Activated CD8-positive, alpha-beta memory T cell treated with anti-CD3 and anti-CD28 coated beads, Interleukin-2, amount 10 ng/mL, durations not matched to agents 7 days and 5 days (primary cell): Measurements from ENCODE around the gene SECTM1. TPM values are rescaled to one million over a fixed set of nuclear protein-coding genes. Genes with fewer than 3 reads are reported as not detected.
"Not testable (repeated sequence)": the region's sequence is repeated elsewhere in the genome, so short reads cannot be mapped to it uniquely, and the experiment has no call there.

Experiments used
- ATAC-seq: fragments of 150-1000 bp; cut with Tn5 transposase; one replicate; pipeline ENCODE4 v1.10.0; 2021; ENCODE audit warnings: moderate library complexity
- CTCF ChIA-PET: fragments of 350-600 bp; sonication (Branson Sonifier 250); formaldehyde crosslinking; loops from one replicate; lab custom pipeline; 2021; ENCODE audit warnings: antibody characterized with exemption; lab: Charles Lee
- DNase-seq: peaks from one replicate; pipeline ENCODE4 v3.0.0-alpha.2; 2020
- H3K27ac Mint-ChIP-seq: one replicate; pipeline ENCODE4 v1.8.0; 2021; ENCODE audit warnings: mild to moderate bottlenecking, mixed read lengths
- H3K27me3 Mint-ChIP-seq: one replicate; pipeline ENCODE4 v1.8.0; 2021; ENCODE audit warnings: mixed read lengths
- H3K36me3 Mint-ChIP-seq: one replicate; pipeline ENCODE4 v1.8.0; 2021; ENCODE audit warnings: mild to moderate bottlenecking, mixed read lengths
- H3K4me1 Mint-ChIP-seq: one replicate; pipeline ENCODE4 v1.8.0; 2021; ENCODE audit warnings: mixed read lengths
- H3K4me3 Mint-ChIP-seq: one replicate; pipeline ENCODE4 v1.8.0; 2021; ENCODE audit warnings: mild to moderate bottlenecking, moderate library complexity, mixed read lengths
- H3K9me3 Mint-ChIP-seq: one replicate; pipeline ENCODE4 v1.8.0; 2022; ENCODE audit warnings: low read depth, mixed read lengths
- total RNA-seq, 2 experiments: library from RNA; stranded (reverse); gene quantifications; one replicate each; pipeline ENCODE4 v1.2.3, GENCODE V29; 2021

Gene SECTM1
- total RNA-seq, 2 experiments from 2014 or later, result 0.68 to 2.7 TPM

DNA sequence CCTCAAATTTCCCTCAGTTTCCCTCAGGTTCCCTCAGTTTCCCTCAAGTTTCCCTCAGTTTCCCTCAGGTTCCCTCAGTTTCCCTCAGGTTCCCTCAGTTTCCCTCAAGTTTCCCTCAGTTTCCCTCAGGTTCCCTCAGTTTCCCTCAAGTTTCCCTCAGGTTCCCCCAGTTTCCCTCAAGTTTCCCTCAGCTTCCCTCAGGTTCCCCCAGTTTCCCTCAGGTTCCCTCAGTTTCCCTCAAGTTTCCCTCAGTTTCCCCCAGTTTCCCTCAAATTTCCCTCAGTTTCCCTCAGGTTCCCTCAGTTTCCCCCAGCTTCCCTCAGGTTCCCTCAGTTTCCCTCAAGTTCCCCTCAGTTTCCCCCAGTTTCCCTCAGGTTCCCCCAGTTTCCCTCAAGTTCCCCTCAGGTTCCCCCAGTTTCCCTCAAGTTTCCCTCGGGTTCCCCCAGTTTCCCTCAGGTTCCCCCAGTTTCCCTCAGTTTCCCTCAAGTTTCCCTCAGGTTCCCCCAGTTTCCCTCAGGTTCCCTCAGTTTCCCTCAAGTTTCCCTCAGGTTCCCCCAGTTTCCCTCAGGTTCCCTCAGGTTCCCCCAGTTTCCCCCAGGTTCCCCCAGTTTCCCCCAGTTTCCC, 26.0 kb upstream of the SECTM1 start:
- H3K4me3 Mint-ChIP-seq, ATAC-seq, H3K4me1 Mint-ChIP-seq, DNase-seq, H3K9me3 Mint-ChIP-seq, H3K36me3 Mint-ChIP-seq, H3K27ac Mint-ChIP-seq: not testable (repeated sequence)
- CTCF ChIA-PET, result interaction anchor here (1.8 kb wide), 1 partner anchor 59 kb away, joined by 3 read pairs; no protein-coding TSS in a partner anchor
- peaks cover 14% of the 10 kb centered on the region for H3K27me3 Mint-ChIP-seq

DNA sequence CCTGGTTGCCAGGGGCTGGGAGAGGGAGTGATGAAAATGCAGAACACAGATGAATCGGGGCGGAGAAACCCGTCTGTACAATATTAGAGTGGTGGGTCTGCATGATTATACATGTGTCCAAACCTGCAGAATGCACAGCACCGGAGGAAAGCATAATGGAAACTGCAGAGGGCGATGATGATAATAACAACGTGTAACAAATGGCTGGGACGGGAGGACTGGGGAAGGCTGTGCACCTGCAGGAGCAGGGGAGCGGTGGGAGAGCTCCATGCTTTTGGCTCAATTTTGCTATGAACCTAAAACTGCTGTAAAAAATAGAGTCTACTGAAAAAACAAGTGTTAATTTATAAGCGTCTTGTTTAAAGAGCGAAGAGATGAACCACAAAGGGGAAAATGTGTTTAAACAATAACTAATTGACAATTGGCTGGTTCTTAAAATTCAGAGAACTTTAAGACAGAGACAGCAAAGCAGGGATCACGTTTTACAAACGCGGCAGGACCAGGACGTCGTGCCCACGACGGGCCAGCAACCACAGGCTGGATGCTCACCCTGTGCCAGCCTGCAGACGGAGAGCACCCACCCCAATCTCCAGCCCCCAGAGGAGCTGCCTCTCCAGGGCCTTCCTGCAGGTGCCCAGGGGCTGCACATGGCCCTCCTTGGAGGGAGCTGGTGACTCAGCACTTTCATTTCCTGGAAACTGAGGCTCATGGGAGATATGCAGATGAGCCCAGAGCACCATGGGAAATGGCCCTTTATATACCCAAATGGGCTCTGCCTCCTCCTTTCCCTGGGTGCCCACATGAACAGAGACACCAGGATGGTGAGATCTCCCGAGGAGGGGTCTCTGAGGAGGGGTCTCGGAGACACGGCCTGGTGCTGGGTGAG, 25.1 kb upstream of the SECTM1 start, which contains the start of gene TEX19:
Gene TEX19 (plus strand): TSS at position 783 of the 886 bp plus-strand sequence. CDS start 2,904 bp downstream, outside the sequence.
- Mint-ChIP-seq H3K4me1 (peaks cover 7% of the 10 kb centered on the region), H3K27me3 (peaks cover 14% of the 10 kb centered on the region), H3K36me3 (no peaks in the 10 kb centered on the region), H3K27ac (no peak within 1 kb of the TSS), H3K4me3 (no peak within 1 kb of the TSS), H3K9me3 (no peaks in the 10 kb centered on the region)
- DNase-seq (peak; percentile 50), ATAC-seq (peak; percentile 58)
- CTCF ChIA-PET, result interaction anchor here (0.7 to 1.8 kb wide), 6 partner anchors 21 to 66 kb away, joined by 3 read pairs; no protein-coding TSS in a partner anchor

DNA sequence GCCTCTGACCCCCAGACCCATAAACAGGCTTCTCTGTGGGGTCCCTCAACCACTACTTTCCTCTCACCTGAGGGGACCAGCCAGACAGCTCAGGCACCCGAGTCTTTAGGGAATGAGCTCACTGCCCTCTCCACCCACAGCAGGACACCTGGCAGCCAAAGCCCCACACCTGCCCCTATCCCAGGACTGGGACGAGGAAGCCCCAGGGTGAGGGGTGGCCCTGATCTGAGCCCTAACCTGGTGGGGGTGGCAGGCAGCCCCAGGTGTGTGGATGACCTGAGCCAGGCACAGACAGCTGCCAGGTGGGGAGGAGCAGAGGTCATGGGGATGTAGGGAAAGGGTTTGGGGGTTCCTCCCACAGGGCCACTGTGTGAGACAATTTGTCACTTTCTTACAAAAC, 23.8 kb upstream of the SECTM1 start:
- DNase-seq (no peak), ATAC-seq (no peak)
- H3K36me3 Mint-ChIP-seq, result no peaks in the 10 kb centered on the region
- peaks cover 7% of the 10 kb centered on the region for H3K4me1 Mint-ChIP-seq
- CTCF ChIA-PET, result interaction anchor here (0.7 to 1.5 kb wide), 5 partner anchors 24 to 528 kb away, joined by 3 to 4 read pairs (median 3); no protein-coding TSS in a partner anchor
- H3K27me3 Mint-ChIP-seq, result peaks cover 12% of the 10 kb centered on the region
- no peak overlapping the region for H3K4me3 Mint-ChIP-seq
- H3K9me3 Mint-ChIP-seq, result no peaks in the 10 kb centered on the region
- no peak overlapping the region for H3K27ac Mint-ChIP-seq

DNA sequence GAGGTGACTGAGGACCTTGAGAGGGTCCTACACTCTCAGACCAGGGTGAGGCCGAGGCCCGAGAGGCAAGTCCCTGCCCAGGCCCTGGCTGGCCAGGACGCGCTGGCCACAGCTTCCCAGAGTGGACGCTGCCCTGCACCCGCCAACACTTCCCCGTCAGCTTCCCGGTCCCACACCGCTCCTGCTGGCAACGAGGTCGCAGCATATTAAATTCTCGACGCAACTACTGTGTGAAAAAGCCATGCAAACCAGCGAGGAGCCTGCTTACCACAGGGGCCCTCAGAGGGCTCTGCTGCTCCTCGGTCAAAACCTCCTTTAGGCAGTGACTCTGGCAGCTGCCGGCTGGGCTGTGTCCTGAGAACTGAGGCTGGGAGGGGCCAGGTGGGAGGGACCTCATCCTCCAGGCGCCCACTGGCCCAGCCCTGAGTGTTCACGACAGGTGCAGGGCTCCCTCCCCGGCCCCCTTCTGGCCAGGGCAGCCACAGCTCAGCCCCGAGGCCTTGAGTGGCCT, 23.3 kb upstream of the SECTM1 start:
- Mint-ChIP-seq H3K4me3 (no peak overlapping the region), H3K4me1 (peaks cover 10% of the 10 kb centered on the region), H3K27ac (no peak overlapping the region), H3K36me3 (no peaks in the 10 kb centered on the region), H3K9me3 (no peaks in the 10 kb centered on the region), H3K27me3 (peaks cover 12% of the 10 kb centered on the region)
- DNase-seq (no peak), ATAC-seq (no peak)
- CTCF ChIA-PET, result no interaction called here

DNA sequence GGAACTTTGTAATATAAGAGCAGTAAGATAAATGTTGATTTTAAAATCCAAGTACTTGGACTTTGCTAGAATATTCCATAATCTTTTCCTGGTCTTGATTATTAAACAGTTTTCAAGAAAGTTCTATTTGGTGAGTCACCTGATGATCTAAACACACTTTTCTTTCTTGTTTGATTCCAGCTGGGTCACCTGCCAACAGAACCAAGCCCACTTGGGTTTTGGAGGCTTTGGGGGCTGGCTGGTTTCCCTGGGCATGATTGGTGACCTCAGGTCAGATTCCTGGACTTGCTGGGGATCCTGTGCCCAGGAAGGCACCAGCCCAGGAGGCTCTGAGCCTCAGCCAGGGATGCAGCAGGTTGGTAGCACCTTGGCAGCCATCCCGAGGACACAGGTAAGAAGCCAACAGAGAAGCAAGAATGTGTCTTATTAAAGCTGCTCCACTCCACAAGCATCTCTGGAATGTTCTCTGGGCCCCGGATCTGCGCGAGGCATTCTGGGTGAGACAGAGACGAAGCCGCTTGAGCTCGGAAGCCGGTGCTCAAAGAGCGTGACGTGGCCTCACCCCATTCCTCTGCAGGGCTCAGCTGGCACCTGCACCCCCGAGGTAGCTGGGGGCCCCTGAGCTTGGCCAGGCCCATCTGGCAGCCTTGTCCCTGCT, 22.3 kb upstream of the SECTM1 start:
- no peak for DNase-seq
- no peaks in the 10 kb centered on the region for H3K9me3 Mint-ChIP-seq
- no peak overlapping the region for H3K4me3 Mint-ChIP-seq
- CTCF ChIA-PET, result no interaction called here
- H3K36me3 Mint-ChIP-seq, result no peaks in the 10 kb centered on the region
- H3K4me1 Mint-ChIP-seq, result peaks cover 19% of the 10 kb centered on the region
- peaks cover 12% of the 10 kb centered on the region for H3K27me3 Mint-ChIP-seq
- H3K27ac Mint-ChIP-seq, result no peak overlapping the region
- ATAC-seq, result no peak

DNA sequence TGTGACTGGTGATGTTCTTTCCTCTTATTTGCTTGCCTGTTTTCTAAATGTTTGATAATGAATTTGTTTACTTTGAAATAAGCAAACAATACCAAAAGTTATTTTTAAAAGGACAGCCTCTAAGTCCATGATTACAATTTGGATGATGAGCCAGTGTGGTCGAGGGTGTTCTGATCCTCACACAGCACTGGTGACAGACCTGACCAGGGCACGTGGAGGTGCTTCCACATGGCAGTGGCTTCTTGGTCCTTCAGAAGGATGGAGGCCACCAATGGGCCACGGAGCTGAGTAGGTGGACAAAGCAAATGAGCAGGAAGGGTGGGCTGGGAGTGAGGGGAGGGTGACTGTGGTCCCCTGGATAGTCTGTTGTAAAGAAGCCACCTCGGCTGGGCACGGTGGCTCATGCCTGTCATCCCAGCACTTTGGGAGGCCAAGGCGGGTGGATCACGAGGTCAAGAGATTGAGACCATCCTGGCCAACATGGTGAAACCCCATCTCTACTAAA, 21.3 kb upstream of the SECTM1 start:
- CTCF ChIA-PET, result no interaction called here
- ATAC-seq (no peak), DNase-seq (no peak)
- H3K36me3 Mint-ChIP-seq, result no peaks in the 10 kb centered on the region
- H3K4me1 Mint-ChIP-seq, result peaks cover 19% of the 10 kb centered on the region
- no peak overlapping the region for H3K4me3 Mint-ChIP-seq
- no peaks in the 10 kb centered on the region for H3K9me3 Mint-ChIP-seq
- H3K27me3 Mint-ChIP-seq, result peaks cover 12% of the 10 kb centered on the region
- H3K27ac Mint-ChIP-seq, result no peak overlapping the region

DNA sequence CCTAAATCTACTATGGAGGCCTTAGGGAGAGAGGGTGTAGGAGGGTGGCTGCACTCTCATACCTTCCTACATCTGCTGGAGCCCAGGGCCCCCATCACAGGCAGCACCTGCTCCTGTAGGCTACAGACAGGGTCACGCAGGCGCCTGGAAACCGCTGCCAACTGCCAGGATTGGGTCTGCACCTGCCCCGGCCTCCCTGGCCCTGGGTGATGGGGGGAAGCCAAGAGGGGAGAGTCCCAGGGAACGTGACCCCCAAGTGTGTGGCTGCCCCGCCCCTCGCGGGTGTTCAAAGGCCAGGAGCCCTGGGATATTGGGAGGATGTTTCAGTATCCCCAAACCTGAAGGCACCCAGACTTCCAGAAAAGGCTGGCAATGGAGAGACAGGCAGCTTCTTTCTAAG, 19.9 kb upstream of the SECTM1 start:
- Mint-ChIP-seq H3K4me1 (peaks cover 16% of the 10 kb centered on the region), H3K36me3 (no peaks in the 10 kb centered on the region), H3K4me3 (no peak overlapping the region), H3K9me3 (no peaks in the 10 kb centered on the region), H3K27ac (no peak overlapping the region), H3K27me3 (peaks cover 17% of the 10 kb centered on the region)
- CTCF ChIA-PET, result interaction anchor here (0.7 to 1.3 kb wide), 6 partner anchors 9 to 717 kb away, joined by 3 to 4 read pairs (median 4); no protein-coding TSS in a partner anchor
- ATAC-seq (no peak), DNase-seq (no peak)

- DNase-seq (peak; percentile 88), ATAC-seq (peak; percentile 87)
- H3K27ac Mint-ChIP-seq, result no peak overlapping the region
- CTCF ChIA-PET, result interaction anchor here (0.7 to 2.9 kb wide), 16 partner anchors 14 to 322 kb away, joined by 3 to 8 read pairs (median 4); partner anchors contain the start of genes HEXD and SECTM1
- H3K4me1 Mint-ChIP-seq, result peaks cover 12% of the 10 kb centered on the region
- H3K4me3 Mint-ChIP-seq, result no peak overlapping the region
- no peaks in the 10 kb centered on the region for H3K9me3 Mint-ChIP-seq
- no peaks in the 10 kb centered on the region for H3K36me3 Mint-ChIP-seq
- peaks cover 13% of the 10 kb centered on the region for H3K27me3 Mint-ChIP-seq
Measured at GRCh38 chr17:82351713-82352488, 18.3 kb upstream of the SECTM1 start.

DNA sequence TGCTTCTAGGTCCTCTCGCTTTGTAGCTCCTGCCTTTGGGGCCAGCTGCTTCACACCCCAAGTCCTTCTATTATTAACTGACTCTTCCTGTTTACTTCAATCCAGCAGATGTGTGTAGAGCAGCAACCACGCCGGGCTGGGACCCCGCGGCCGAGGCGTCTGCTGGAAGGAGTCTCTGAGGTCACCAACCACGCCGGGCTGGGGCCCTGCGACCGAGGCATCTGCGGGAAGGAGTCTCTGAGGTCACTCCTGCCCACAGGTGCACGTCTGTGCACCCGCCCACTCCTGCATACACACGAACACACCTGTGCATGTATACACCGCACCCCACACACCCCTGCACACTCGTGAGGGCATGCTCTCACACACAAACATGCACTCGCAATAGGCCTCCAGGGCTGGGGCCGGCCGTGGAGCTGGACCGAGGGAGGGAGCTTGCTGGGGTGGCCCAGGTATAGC, 17.7 kb upstream of the SECTM1 start:
- H3K27me3 Mint-ChIP-seq, result peaks cover 20% of the 10 kb centered on the region
- CTCF ChIA-PET, result interaction anchor here (0.9 to 2.9 kb wide), 16 partner anchors 13 to 321 kb away, joined by 3 to 16 read pairs (median 4); partner anchors contain the start of genes HEXD and SECTM1
- H3K9me3 Mint-ChIP-seq, result no peaks in the 10 kb centered on the region
- ATAC-seq, result no peak
- H3K4me3 Mint-ChIP-seq, result no peak overlapping the region
- no peak overlapping the region for H3K27ac Mint-ChIP-seq
- H3K36me3 Mint-ChIP-seq, result no peaks in the 10 kb centered on the region
- no peak for DNase-seq
- H3K4me1 Mint-ChIP-seq, result peaks cover 18% of the 10 kb centered on the region

DNA sequence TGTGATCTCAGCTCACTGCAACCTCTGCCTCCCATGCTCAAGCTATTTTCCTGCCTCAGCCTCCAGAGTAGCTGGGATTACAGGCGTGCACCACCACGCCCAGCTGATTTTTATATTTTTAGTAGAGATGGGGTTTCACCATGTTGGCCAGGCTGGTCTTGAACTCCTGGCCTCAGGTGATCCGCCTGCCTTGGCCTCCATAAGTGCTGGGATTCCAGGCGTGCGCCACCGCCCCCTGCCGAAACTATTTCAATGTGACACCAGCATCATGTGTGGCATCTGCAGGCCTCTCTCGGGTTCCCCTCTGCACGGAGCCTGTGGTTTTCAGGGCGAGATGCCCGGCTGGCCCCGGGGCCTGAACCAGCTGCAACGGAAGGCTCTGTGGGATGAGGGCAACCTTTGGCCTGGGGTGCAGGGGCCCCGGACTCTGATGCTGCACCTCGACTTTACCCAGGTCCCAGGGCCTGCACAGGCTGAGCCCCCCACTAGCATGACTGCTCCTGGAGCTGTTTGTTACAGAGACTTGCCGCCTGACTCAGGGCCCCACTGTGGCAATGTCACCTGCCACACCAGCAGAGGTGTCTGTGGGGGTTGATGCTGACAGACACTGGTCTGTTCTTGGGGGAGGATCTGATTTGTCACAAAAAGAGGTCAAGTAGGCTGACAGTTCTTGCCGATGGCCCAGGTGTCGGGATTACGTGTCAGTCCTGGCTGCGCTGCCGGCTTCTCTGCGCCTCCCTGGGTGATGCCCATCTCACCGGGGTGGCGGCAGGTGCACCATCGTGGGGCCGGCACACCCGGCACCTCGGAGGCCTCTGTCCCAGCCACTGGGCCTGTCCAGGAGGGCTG, 16.8 kb upstream of the SECTM1 start:
- CTCF ChIA-PET, result interaction anchor here (0.8 to 2.9 kb wide), 21 partner anchors 13 to 320 kb away, joined by 3 to 16 read pairs (median 4); partner anchors contain the start of genes HEXD and SECTM1
- ATAC-seq, result peak; percentile 48

DNA sequence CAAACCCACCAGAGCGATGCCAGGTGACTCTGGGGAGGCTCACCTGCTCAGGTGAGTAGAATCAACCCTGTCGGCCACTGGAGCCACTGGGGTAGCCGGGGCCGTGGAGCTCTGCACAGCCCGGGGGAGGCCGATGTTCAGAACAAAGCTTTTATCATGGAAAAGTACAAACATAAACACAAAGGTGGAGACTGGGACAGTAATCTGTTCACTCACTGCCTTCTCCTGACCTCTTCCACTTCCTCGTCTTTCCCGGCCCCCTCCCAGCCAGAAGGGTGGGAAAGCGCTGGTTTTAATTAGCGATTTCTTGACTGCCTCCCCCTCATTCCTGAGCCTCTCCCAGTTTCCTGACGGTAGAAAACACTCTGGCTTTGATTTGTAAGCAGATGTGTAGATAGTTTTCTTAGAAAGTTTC, 15.7 kb upstream of the SECTM1 start:
- CTCF ChIA-PET, result interaction anchor here (0.8 to 2.9 kb wide), 11 partner anchors 15 to 113 kb away, joined by 3 to 16 read pairs (median 5); partner anchors contain the start of genes HEXD and SECTM1
- Mint-ChIP-seq H3K9me3 (no peaks in the 10 kb centered on the region), H3K4me1 (peaks cover 18% of the 10 kb centered on the region), H3K27ac (no peak overlapping the region), H3K36me3 (no peaks in the 10 kb centered on the region), H3K27me3 (peaks cover 18% of the 10 kb centered on the region), H3K4me3 (no peak overlapping the region)
- ATAC-seq (no peak), DNase-seq (no peak)

More for the DNA sequence above, 16.8 kb upstream of the SECTM1 start:
- DNase-seq, result peak; percentile 64
- Mint-ChIP-seq H3K9me3 (no peaks in the 10 kb centered on the region), H3K36me3 (no peaks in the 10 kb centered on the region), H3K27me3 (peaks cover 18% of the 10 kb centered on the region), H3K4me3 (no peak overlapping the region), H3K4me1 (peaks cover 18% of the 10 kb centered on the region), H3K27ac (no peak overlapping the region)
